ENCODE data around the gene BTBD9.

DNA sequence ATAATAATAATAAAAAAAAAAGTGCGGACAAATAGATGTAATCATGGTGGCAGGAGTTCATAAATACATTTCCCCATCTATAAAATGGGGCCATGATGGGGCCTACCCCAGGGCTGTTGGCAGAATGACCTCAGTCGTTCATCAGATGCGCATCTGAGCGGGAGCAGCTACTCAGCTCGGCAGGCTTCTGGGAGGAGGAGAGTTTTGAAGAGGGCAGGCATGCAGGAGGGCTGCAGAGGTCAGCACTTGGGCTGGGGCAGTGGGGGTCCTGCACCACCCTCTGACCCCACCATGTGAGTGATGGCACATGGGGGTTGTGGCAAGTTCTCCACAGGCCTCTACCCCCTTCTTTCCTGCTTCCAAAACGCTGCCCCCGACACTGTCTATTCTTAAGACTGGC lies 446.7 kb downstream of the BTBD9 start:
- TF ChIP-seq ESRRA (IDR thresholded peaks at IDR 0.05; ENCODE audit: borderline replicate concordance, low read length) (no peak), KDM1A (IDR thresholded peaks at IDR 0.05; ENCODE audit: low read depth) (no peak), POLR2A (IDR thresholded peaks at IDR 0.05; ENCODE audit: low read length) (no peak), KDM5A (IDR thresholded peaks at IDR 0.05) (no peak)
- TF ChIP-seq, protein P1, sequence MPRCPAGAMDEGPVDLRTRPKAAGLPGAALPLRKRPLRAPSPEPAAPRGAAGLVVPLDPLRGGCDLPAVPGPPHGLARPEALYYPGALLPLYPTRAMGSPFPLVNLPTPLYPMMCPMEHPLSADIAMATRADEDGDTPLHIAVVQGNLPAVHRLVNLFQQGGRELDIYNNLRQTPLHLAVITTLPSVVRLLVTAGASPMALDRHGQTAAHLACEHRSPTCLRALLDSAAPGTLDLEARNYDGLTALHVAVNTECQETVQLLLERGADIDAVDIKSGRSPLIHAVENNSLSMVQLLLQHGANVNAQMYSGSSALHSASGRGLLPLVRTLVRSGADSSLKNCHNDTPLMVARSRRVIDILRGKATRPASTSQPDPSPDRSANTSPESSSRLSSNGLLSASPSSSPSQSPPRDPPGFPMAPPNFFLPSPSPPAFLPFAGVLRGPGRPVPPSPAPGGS (IDR thresholded peaks at IDR 0.05): no peak
- TF ChIP-seq, protein P2, sequence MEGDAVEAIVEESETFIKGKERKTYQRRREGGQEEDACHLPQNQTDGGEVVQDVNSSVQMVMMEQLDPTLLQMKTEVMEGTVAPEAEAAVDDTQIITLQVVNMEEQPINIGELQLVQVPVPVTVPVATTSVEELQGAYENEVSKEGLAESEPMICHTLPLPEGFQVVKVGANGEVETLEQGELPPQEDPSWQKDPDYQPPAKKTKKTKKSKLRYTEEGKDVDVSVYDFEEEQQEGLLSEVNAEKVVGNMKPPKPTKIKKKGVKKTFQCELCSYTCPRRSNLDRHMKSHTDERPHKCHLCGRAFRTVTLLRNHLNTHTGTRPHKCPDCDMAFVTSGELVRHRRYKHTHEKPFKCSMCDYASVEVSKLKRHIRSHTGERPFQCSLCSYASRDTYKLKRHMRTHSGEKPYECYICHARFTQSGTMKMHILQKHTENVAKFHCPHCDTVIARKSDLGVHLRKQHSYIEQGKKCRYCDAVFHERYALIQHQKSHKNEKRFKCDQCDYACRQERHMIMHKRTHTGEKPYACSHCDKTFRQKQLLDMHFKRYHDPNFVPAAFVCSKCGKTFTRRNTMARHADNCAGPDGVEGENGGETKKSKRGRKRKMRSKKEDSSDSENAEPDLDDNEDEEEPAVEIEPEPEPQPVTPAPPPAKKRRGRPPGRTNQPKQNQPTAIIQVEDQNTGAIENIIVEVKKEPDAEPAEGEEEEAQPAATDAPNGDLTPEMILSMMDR (IDR thresholded peaks at IDR 0.05): no peak

Measured in A549 (cell line).